GM23338 (cell line): Measurements from ENCODE around the gene PXDN. TPM values are rescaled to one million over a fixed set of nuclear protein-coding genes. Genes with fewer than 3 reads are reported as not detected.
"Not testable (repeated sequence)": the region's sequence is repeated elsewhere in the genome, so short reads cannot be mapped to it uniquely, and the experiment has no call there.

Experiments
- ATAC-seq: fragments of 200-7000 bp; cut with Tn5 transposase; 3 replicates; pipeline ENCODE4 v1.9.1; 2020
- DNase-seq: peaks from one replicate; pipeline ENCODE4 v3.0.0-alpha.2; 2015; ENCODE audit warnings: low spot score
- H2AFZ ChIP-seq: fragments of 200-600 bp; sonication (generic); 2 replicates; pipeline ENCODE4 v1.8.0; 2016; ENCODE audit warnings: antibody characterized with exemption, mild to moderate bottlenecking, moderate library complexity
- H3F3A ChIP-seq: fragments of 200-600 bp; sonication (generic); replicated peaks from 2 replicates; pipeline ENCODE4 v1.8.0; 2017; ENCODE audit warnings: antibody characterized with exemption, mixed run types, low read depth
- H3K27ac ChIP-seq: fragments of 200-600 bp; sonication (generic); 2 replicates; pipeline ENCODE4 v1.6.1; 2016; ENCODE audit warnings: low read depth
- H3K27me3 ChIP-seq: fragments of 200-600 bp; sonication (generic); 2 replicates; pipeline ENCODE4 v1.8.0; 2016; ENCODE audit warnings: mild to moderate bottlenecking, mixed run types, moderate library complexity; ENCODE audit not compliant: insufficient read depth
- H3K36me3 ChIP-seq: fragments of 200-600 bp; sonication (generic); 2 replicates; pipeline ENCODE4 v1.8.0; 2016; ENCODE audit warnings: mild to moderate bottlenecking; ENCODE audit not compliant: insufficient read depth
- H3K4me1 ChIP-seq: fragments of 200-600 bp; sonication (generic); 2 replicates; pipeline ENCODE4 v1.8.0; 2016; ENCODE audit warnings: mild to moderate bottlenecking, moderate library complexity; ENCODE audit not compliant: insufficient read depth
- H3K4me2 ChIP-seq: fragments of 200-600 bp; sonication (generic); 2 replicates; pipeline ENCODE4 v1.7.1; 2017; ENCODE audit warnings: mixed run types
- H3K4me3 ChIP-seq: fragments of 200-600 bp; sonication (generic); 2 replicates; pipeline ENCODE4 v1.6.1; 2016; ENCODE audit warnings: mixed run types
- H3K79me2 ChIP-seq: fragments of 200-600 bp; sonication (generic); replicated peaks from 2 replicates; pipeline ENCODE4 v1.8.0; 2017; ENCODE audit warnings: mild to moderate bottlenecking; ENCODE audit not compliant: insufficient read depth
- H3K9me2 ChIP-seq: fragments of 200-600 bp; sonication (generic); 2 replicates; pipeline ENCODE4 v1.8.0; 2017; ENCODE audit not compliant: insufficient read depth
- H4K20me1 ChIP-seq: fragments of 200-600 bp; sonication (generic); replicated peaks from 2 replicates; pipeline ENCODE4 v1.8.0; 2017; ENCODE audit warnings: mild to moderate bottlenecking; ENCODE audit not compliant: insufficient read depth
- H3K27ac Mint-ChIP-seq: 2 replicates; pipeline ENCODE4 v1.8.0; 2020; ENCODE audit warnings: inconsistent platforms, mild to moderate bottlenecking, moderate library complexity, mixed read lengths
- H3K27me3 Mint-ChIP-seq: 3 replicates; pipeline ENCODE4 v1.8.0; 2022; ENCODE audit warnings: low read depth, mild to moderate bottlenecking, moderate library complexity, mixed read lengths, inconsistent platforms; ENCODE audit not compliant: insufficient read depth, poor library complexity
- H3K36me3 Mint-ChIP-seq: 3 replicates; pipeline ENCODE4 v1.8.0; 2021; ENCODE audit warnings: low read depth, mild to moderate bottlenecking, inconsistent platforms, moderate library complexity, mixed read lengths
- H3K4me1 Mint-ChIP-seq: 3 replicates; pipeline ENCODE4 v1.8.0; 2020; ENCODE audit warnings: mild to moderate bottlenecking, inconsistent platforms, mixed read lengths
- H3K4me3 Mint-ChIP-seq: 3 replicates; pipeline ENCODE4 v1.8.0; 2021; ENCODE audit warnings: moderate library complexity, mild to moderate bottlenecking, inconsistent platforms, mixed read lengths
- H3K9me3 Mint-ChIP-seq: 3 replicates; pipeline ENCODE4 v1.8.0; 2020; ENCODE audit warnings: moderate library complexity, mild to moderate bottlenecking, inconsistent platforms, mixed read lengths
- CREB1 ChIP-seq: fragments of 250-450 bp; sonication (Bioruptor Pico); IDR thresholded peaks from 2 replicates; pipeline ENCODE4 v1.5.0; 2020; ENCODE audit warnings: low read depth, mild to moderate bottlenecking, moderate library complexity
- EZH2 ChIP-seq: fragments of 200-600 bp; sonication (generic); IDR thresholded peaks from one replicate; pipeline ENCODE4 v1.8.0; 2017; ENCODE audit warnings: antibody characterized with exemption, mild to moderate bottlenecking, low read depth; ENCODE audit not compliant: unreplicated experiment
- EZH2phosphoT487 ChIP-seq: fragments of 200-600 bp; sonication (generic); IDR thresholded peaks from one replicate; pipeline ENCODE4 v1.8.1; 2018; ENCODE audit warnings: antibody characterized with exemption; ENCODE audit not compliant: unreplicated experiment
- JUNB ChIP-seq: IDR thresholded peaks from one replicate; pipeline ENCODE4 v1.6.1; 2016; ENCODE audit warnings: antibody characterized with exemption; ENCODE audit not compliant: unreplicated experiment
- NANOG ChIP-seq: IDR thresholded peaks from 2 replicates; pipeline ENCODE4 v1.6.1; 2016; ENCODE audit warnings: antibody characterized with exemption, borderline replicate concordance
- POLR2AphosphoS5 ChIP-seq: IDR thresholded peaks from 2 replicates; pipeline ENCODE4 v1.6.1; 2016; ENCODE audit warnings: antibody characterized with exemption, low read depth
- STAT1 ChIP-seq: IDR thresholded peaks from one replicate; pipeline ENCODE4 v1.6.1; 2016; ENCODE audit warnings: antibody characterized with exemption; ENCODE audit not compliant: unreplicated experiment
- ZNF114 ChIP-seq: fragments of 250-450 bp; sonication (Bioruptor Pico); IDR thresholded peaks from 2 replicates; pipeline ENCODE4 v1.5.0; 2020; ENCODE audit warnings: mild to moderate bottlenecking, moderate library complexity
- ZNF331 ChIP-seq: fragments of 250-450 bp; sonication (Bioruptor Pico); IDR thresholded peaks from 2 replicates; pipeline ENCODE4 v1.5.0; 2020; ENCODE audit warnings: low read depth, mild to moderate bottlenecking, moderate library complexity
- polyA plus RNA-seq: library from polyadenylated mRNA; unstranded; fragments of >200 nt; fragmentation: Nextera tagmentation; extraction: Ambion mirVana; gene quantifications from 2 replicates; pipeline ENCODE4 v1.2.1, GENCODE V29; 2016
- total RNA-seq: library from RNA; depleted of rRNA; stranded (reverse); fragments of >200 nt; shearing (Covaris generic); gene quantifications from 2 replicates; pipeline ENCODE4 v1.2.3, GENCODE V29; 2014
- TF ChIP-seq, protein P1 (sequence below): IDR thresholded peaks from one replicate; pipeline ENCODE4 v1.6.1; 2018; ENCODE audit warnings: antibody characterized with exemption; ENCODE audit not compliant: unreplicated experiment
- TF ChIP-seq, protein P2 (sequence below): IDR thresholded peaks from 2 replicates; pipeline ENCODE4 v1.6.1; 2016; ENCODE audit warnings: antibody characterized with exemption

PXDN gene
- total and polyA plus RNA-seq, 2 experiments from 2014 or later: 42.2 to 225 TPM

DNA sequence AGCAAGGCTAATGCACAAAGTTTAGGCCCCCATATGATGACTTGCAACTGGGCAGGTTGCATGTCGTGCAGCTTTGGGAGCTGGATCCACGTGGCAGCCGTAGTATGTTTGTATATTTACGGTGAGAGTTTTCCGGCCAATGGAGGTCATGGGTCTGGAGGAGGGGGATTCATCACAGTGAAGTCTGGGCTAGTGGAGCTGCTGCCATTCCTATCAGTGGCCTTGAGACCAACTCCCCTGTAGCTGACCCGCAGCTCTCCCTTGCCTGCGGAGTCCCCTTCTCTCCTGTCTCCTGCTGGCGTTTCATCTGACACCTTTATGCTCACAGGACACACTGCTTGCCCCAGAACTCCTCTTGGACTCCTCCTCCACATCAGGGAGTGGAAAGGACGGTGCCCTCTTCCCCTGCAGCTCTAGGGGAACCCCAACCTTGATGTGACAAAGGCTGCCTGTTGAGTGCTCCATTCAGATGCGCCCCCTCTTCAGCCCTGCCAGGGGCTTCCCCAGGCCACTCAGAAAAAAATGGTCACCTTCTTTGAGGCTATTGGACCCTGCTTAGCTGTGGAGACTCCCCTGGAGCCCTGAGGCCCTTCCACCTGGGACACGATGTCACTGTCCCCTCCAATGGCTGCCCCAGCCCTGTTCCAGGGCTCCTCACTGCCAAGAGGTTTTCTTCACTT, 121.7 kb downstream of the PXDN start (continued):
- TF ChIP-seq, protein P1, sequence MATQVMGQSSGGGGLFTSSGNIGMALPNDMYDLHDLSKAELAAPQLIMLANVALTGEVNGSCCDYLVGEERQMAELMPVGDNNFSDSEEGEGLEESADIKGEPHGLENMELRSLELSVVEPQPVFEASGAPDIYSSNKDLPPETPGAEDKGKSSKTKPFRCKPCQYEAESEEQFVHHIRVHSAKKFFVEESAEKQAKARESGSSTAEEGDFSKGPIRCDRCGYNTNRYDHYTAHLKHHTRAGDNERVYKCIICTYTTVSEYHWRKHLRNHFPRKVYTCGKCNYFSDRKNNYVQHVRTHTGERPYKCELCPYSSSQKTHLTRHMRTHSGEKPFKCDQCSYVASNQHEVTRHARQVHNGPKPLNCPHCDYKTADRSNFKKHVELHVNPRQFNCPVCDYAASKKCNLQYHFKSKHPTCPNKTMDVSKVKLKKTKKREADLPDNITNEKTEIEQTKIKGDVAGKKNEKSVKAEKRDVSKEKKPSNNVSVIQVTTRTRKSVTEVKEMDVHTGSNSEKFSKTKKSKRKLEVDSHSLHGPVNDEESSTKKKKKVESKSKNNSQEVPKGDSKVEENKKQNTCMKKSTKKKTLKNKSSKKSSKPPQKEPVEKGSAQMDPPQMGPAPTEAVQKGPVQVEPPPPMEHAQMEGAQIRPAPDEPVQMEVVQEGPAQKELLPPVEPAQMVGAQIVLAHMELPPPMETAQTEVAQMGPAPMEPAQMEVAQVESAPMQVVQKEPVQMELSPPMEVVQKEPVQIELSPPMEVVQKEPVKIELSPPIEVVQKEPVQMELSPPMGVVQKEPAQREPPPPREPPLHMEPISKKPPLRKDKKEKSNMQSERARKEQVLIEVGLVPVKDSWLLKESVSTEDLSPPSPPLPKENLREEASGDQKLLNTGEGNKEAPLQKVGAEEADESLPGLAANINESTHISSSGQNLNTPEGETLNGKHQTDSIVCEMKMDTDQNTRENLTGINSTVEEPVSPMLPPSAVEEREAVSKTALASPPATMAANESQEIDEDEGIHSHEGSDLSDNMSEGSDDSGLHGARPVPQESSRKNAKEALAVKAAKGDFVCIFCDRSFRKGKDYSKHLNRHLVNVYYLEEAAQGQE: no peak
- TF ChIP-seq NANOG: no peak
- no peak for TF ChIP-seq POLR2AphosphoS5
- no peak for TF ChIP-seq STAT1
- no peak for TF ChIP-seq EZH2phosphoT487
- TF ChIP-seq, protein P2, sequence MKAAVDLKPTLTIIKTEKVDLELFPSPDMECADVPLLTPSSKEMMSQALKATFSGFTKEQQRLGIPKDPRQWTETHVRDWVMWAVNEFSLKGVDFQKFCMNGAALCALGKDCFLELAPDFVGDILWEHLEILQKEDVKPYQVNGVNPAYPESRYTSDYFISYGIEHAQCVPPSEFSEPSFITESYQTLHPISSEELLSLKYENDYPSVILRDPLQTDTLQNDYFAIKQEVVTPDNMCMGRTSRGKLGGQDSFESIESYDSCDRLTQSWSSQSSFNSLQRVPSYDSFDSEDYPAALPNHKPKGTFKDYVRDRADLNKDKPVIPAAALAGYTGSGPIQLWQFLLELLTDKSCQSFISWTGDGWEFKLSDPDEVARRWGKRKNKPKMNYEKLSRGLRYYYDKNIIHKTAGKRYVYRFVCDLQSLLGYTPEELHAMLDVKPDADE: no peak
- no peak for TF ChIP-seq CREB1 (CRISPR knock-in tag)
- TF ChIP-seq JUNB: no peak
- no peak for TF ChIP-seq ZNF331
- no peak for TF ChIP-seq ZNF114
- TF ChIP-seq EZH2: no peak

DNA sequence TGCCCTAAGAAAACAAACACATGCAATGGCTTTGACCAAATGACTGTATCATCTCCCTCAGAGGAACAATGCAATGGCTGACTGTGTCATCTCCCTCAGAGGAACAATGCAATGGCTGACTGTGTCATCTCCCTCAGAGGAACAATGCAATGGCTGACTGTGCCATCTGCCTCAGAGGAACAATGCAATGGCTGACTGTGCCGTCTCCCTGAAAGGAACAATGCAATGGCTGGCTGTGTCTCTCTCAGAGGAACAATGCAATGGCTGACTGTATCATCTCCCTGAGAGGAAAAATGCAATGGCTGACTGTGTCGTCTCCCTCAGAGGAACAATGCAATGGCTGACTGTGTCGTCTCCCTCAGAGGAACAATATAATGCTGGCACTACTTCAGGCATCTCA, 122.3 kb downstream of the PXDN start:
- not testable (repeated sequence) for H3K4me3 Mint-ChIP-seq, H2AFZ ChIP-seq, H3K27ac ChIP-seq, H4K20me1 ChIP-seq, H3K4me3 ChIP-seq, H3K9me2 ChIP-seq, H3K4me2 ChIP-seq, ATAC-seq, H3K36me3 ChIP-seq, H3K79me2 ChIP-seq, DNase-seq, H3K27ac Mint-ChIP-seq, H3K27me3 ChIP-seq, H3K27me3 Mint-ChIP-seq
- H3K9me3 Mint-ChIP-seq: peaks cover 17% of the 10 kb centered on the region
- Histone ChIP-seq H3F3A (peaks cover 11% of the 10 kb centered on the region; the same call in 1 of the 2 replicates), H3K4me1 (peaks cover 28% of the 10 kb centered on the region)
- peaks cover 45% of the 10 kb centered on the region for H3K4me1 Mint-ChIP-seq
- peaks cover 49% of the 10 kb centered on the region for H3K36me3 Mint-ChIP-seq
